ENCODE results near the gene RBPMS2. TPM values are rescaled to one million over a fixed set of nuclear protein-coding genes. Genes with fewer than 3 reads are reported as not detected.
"Not testable (repeated sequence)": the region's sequence is repeated elsewhere in the genome, so short reads cannot be mapped to it uniquely, and the experiment has no call there.

Gene RBPMS2
- total RNA-seq, 1 experiment from 2014 or later, result 181 TPM

DNA sequence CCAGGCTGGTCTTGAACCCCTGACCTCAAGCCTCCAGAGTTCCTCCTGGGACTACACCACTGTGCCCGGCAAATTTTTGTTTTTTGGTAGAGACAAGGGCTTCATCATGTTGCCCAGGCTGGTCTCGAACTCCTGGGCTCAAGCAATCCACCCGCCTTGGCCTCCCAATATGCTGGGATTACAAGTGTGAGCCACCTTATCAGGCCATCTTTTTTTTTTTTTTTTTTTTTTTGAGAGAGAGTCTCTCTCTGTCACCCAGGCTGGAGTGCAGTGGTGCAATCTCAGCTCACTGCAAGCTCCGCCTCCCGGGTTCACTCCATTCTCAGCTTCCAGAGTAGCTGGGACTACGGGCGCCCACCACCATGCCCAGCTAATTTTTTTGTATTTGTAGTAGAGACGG, 38.9 kb upstream of the RBPMS2 start:
- not testable (repeated sequence) for H2BK15ac ChIP-seq (ENCODE audit: low read depth, low read length); H2BK20ac ChIP-seq (ENCODE audit: low read depth, low read length, poor library complexity, severe bottlenecking); H3K23ac ChIP-seq (ENCODE audit: insufficient read length, low read depth, low read length); H3K18ac ChIP-seq (ENCODE audit: insufficient read length, low read depth, low read length); H3K79me1 ChIP-seq (ENCODE audit: insufficient read depth, low read depth, low read length, poor library complexity, severe bottlenecking); H3K4me2 ChIP-seq (ENCODE audit: insufficient read depth, insufficient read length, low read length); H4K8ac ChIP-seq (replicated peaks; ENCODE audit: insufficient read length, low read depth, low read length); H2BK5ac ChIP-seq (ENCODE audit: insufficient read length, low read length); H4K91ac ChIP-seq (ENCODE audit: insufficient read length, low read depth, low read length); H2AFZ ChIP-seq (ENCODE audit: low read length); H3K27ac ChIP-seq (ENCODE audit: insufficient read length, low read depth, low read length); H3K9ac ChIP-seq (ENCODE audit: extremely low read depth, insufficient read length, low read length); H3K9me3 Mint-ChIP-seq; H3T11ph ChIP-seq (ENCODE audit: low read length); H2BK120ac ChIP-seq (ENCODE audit: low read depth, low read length, poor library complexity, severe bottlenecking); DNase-seq; H3K14ac ChIP-seq (ENCODE audit: insufficient read depth, low read length); H2AK5ac ChIP-seq (ENCODE audit: insufficient read length, low read length); H3K9me3 ChIP-seq (ENCODE audit: control insufficient read depth, low read depth, low read length); H3K23me2 ChIP-seq (ENCODE audit: insufficient read length, low read depth, low read length, poor library complexity, severe bottlenecking); H3K79me2 ChIP-seq (ENCODE audit: insufficient read depth, low read length); H3K4me3 Mint-ChIP-seq; H4K20me1 ChIP-seq (ENCODE audit: control insufficient read depth, insufficient read depth, insufficient read length); H3K27me3 Mint-ChIP-seq (ENCODE audit: low read depth); H3K27me3 ChIP-seq (ENCODE audit: insufficient read depth, low read length); H3K56ac ChIP-seq (ENCODE audit: insufficient read length, low read depth, low read length); H2BK12ac ChIP-seq (ENCODE audit: insufficient read length, low read depth, low read length); H4K5ac ChIP-seq (ENCODE audit: insufficient read length, low read depth, low read length); H3K4ac ChIP-seq (ENCODE audit: low read depth, low read length)
- Mint-ChIP-seq H3K36me3 (ENCODE audit: insufficient read depth in 1 of 3, low read depth in 3 of 3) (peaks cover 21 to 33% (median 28%) of the 10 kb centered on the region in 3 experiments), H3K4me1 (peaks cover 45 to 48% of the 10 kb centered on the region in 2 experiments), H3K27ac (peak overlapping the region in 1 of 3 experiments; percentile 33; a peak in 1 of 7 replicates)
- no CpG with 5 or more reads among the region's 8 CpGs for WGBS (ENCODE audit: extremely low coverage, insufficient read length, low lambda C conversion rate)
- H3K4me1 ChIP-seq (ENCODE audit: insufficient read depth, low read length), result peaks cover 11% of the 10 kb centered on the region
